Measurements from ENCODE around the gene OVCH2.

- TF ChIP-seq EZH2 (IDR thresholded peaks at IDR 0.05; ENCODE audit: borderline replicate concordance, low read length) (no peak), CTCF (IDR thresholded peaks at IDR 0.05; ENCODE audit: low read length) (no peak)
These were observed 29.2 kb downstream of the OVCH2 start for GRCh38 chr11:7677071-7677470.
